GM19240 (cell line): ENCODE data around the gene GADL1.

ENCODE experiments used
- DNase-seq: peaks from one replicate; pipeline ENCODE4 v3.0.0; 2011; ENCODE audit warnings: low spot score; ENCODE audit not compliant: insufficient read length

GADL1 gene

DNA sequence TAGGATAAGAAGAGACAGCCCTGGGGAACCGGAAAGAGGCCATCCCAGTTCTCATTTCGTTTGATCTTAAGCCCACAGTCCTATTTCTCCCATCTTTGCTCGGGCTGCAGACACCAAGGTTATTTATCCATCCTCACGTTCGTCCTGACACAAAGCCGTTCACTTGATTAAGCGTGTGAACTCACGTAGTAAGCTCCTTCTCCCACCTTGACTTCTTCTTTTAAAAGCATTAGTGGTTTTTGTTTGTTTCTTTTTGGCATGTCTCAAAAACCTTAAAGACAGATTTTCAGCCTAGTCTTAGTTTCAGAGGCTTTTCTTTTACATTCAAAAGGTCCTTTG, 217.1 kb downstream of the GADL1 start:
- no peak for DNase-seq

DNA sequence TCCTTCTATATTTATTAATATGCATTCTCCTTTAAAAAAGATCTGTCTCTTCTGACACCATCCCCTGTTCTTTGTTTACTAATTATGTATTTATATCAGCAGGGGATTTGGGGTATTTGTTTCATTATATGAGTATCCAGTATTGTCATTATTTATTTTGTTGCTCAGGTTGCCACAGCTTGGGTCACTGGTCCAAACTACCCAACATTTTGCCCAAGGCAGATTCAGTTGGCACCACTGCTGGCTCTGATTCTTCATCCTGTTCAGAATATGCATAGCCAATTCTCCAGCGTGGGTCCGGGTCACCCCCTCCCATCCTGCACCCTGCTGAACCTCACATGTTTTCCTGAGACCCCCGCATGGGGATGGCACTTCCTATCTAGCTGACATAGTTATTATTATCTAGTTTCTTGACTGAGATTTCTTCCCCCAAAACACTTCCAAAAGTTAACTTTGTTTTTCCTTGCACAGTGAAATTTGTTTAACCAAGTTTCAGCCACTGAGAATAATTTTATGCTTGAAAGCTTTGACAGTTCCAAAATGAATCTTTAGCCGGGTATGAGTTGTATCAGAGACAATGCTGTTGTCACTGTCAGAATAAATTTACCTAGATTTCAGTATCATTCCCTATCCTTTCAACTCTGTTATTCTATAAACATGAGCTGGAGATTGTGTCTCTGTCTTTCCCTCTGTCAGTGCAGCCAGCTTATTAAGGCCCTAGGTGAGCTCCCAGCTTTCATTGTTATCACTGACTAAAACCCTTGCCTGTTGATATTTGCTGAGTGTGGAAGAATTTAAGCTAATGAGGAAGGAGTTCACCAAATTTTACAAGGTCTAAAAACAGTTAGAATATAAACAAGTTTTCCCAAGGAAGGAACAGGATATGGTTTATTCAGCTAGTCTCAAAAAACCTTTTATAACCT, 217.8 kb downstream of the GADL1 start:
- DNase-seq = no peak
